Ishikawa (cell line): ENCODE results near the gene TOMM7.

Source experiments
- CEBPB ChIP-seq: IDR thresholded peaks from 2 replicates; pipeline ENCODE4 v1.6.1; 2012
- EGR1 ChIP-seq: IDR thresholded peaks from 2 replicates; pipeline ENCODE4 v1.6.1; 2012
- EP300 ChIP-seq: IDR thresholded peaks from 2 replicates; pipeline ENCODE4 v1.6.1; 2012; ENCODE audit warnings: borderline replicate concordance
- FOXM1 ChIP-seq: IDR thresholded peaks from 2 replicates; pipeline ENCODE4 v1.6.1; 2012; ENCODE audit warnings: low read depth, borderline replicate concordance
- NFIC ChIP-seq: IDR thresholded peaks from 2 replicates; pipeline ENCODE4 v1.6.1; 2012
- RAD21 ChIP-seq: IDR thresholded peaks from 2 replicates; pipeline ENCODE4 v1.6.1; 2012; ENCODE audit warnings: low read depth
- TAF1 ChIP-seq: IDR thresholded peaks from 2 replicates; pipeline ENCODE4 v1.6.1; 2012; ENCODE audit warnings: low read depth, mild to moderate bottlenecking
- TCF12 ChIP-seq: IDR thresholded peaks from 2 replicates; pipeline ENCODE4 v1.6.1; 2012; ENCODE audit warnings: low read depth
- YY1 ChIP-seq: IDR thresholded peaks from 2 replicates; pipeline ENCODE4 v1.6.1; 2012; ENCODE audit warnings: low read depth
- ZBTB7A ChIP-seq: IDR thresholded peaks from 2 replicates; pipeline ENCODE4 v1.6.1; 2012; ENCODE audit warnings: low read depth
- TF ChIP-seq, protein P1 (sequence below): IDR thresholded peaks from 2 replicates; pipeline ENCODE4 v1.6.1; 2012
- TF ChIP-seq, protein P2 (sequence below): IDR thresholded peaks from 2 replicates; pipeline ENCODE4 v1.6.1; 2012; ENCODE audit warnings: low read depth, mild to moderate bottlenecking

DNA sequence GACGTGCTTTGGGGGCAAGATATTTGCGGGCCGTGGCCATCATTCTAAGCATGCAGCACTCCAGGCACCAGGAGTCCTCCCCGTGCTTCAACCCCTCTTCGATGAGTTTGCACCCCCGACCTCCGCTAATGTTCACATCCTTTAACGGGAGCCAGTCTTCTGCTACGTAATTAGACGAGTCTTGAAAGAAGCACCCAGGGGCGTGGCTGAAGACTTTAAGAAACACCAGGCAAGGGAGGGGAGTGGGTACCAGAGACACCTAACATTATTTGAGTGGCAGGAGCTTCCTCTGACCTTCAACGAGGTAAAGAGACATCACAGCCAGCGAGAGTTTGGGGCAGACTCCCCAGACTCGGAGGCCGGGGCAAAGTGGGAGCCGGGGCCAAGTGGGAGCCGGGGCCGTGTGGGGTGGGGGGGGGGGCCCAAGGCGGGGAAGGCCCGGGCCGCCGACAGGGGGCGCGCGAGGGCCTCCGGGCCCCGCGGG, 31.1 kb upstream of the TOMM7 start:
- TF ChIP-seq, protein P1, sequence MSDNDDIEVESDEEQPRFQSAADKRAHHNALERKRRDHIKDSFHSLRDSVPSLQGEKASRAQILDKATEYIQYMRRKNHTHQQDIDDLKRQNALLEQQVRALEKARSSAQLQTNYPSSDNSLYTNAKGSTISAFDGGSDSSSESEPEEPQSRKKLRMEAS: no peak
- TF ChIP-seq YY1: no peak
- no peak for TF ChIP-seq NFIC
- TF ChIP-seq EGR1: no peak
- no peak for TF ChIP-seq CEBPB
- no peak for TF ChIP-seq FOXM1
- no peak for TF ChIP-seq TAF1
- no peak for TF ChIP-seq ZBTB7A
- TF ChIP-seq RAD21: peak; percentile 5; the same call in 1 of the 2 replicates
- TF ChIP-seq, protein P2, sequence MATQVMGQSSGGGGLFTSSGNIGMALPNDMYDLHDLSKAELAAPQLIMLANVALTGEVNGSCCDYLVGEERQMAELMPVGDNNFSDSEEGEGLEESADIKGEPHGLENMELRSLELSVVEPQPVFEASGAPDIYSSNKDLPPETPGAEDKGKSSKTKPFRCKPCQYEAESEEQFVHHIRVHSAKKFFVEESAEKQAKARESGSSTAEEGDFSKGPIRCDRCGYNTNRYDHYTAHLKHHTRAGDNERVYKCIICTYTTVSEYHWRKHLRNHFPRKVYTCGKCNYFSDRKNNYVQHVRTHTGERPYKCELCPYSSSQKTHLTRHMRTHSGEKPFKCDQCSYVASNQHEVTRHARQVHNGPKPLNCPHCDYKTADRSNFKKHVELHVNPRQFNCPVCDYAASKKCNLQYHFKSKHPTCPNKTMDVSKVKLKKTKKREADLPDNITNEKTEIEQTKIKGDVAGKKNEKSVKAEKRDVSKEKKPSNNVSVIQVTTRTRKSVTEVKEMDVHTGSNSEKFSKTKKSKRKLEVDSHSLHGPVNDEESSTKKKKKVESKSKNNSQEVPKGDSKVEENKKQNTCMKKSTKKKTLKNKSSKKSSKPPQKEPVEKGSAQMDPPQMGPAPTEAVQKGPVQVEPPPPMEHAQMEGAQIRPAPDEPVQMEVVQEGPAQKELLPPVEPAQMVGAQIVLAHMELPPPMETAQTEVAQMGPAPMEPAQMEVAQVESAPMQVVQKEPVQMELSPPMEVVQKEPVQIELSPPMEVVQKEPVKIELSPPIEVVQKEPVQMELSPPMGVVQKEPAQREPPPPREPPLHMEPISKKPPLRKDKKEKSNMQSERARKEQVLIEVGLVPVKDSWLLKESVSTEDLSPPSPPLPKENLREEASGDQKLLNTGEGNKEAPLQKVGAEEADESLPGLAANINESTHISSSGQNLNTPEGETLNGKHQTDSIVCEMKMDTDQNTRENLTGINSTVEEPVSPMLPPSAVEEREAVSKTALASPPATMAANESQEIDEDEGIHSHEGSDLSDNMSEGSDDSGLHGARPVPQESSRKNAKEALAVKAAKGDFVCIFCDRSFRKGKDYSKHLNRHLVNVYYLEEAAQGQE: no peak
- TF ChIP-seq EP300: no peak
- no peak for TF ChIP-seq TCF12
